ENCODE data around the gene FCHSD2. TPM values are rescaled to one million over a fixed set of nuclear protein-coding genes. Genes with fewer than 3 reads are reported as not detected.
"Not testable (repeated sequence)": the region's sequence is repeated elsewhere in the genome, so short reads cannot be mapped to it uniquely, and the experiment has no call there.

FCHSD2 gene
- total and polyA plus RNA-seq, 2 donors (not counting 1 experiment from before 2014, with no cell fraction given) = 113 to 189 TPM

DNA sequence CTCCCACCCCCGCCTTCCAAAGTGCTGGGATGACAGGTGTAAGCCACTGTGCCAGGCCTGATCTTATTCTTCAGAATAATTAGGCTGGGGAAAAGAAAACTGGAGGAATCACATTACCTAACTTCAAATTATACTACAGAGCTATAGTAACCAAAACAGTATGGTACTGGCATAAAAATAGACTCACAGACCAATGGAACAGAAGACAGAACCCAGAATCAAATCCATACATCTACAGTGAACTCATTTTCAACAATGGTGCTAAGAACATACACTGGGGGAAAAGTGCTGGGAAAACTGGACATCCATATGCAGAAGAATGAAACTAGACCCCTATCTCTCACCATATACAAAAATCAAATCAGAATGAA, 165.6 kb downstream of the FCHSD2 start:
- DNase-seq; intact Hi-C loops (cut with micrococcal nuclease); H4K20me1 ChIP-seq (ENCODE audit: control insufficient read depth, insufficient read depth, low read length, poor library complexity, severe bottlenecking); H2AFZ ChIP-seq (ENCODE audit: insufficient read depth, low read depth, low read length, poor library complexity, severe bottlenecking); POLR2A ChIA-PET; H3K4me2 ChIP-seq (replicated peaks; ENCODE audit: low read depth, low read length, poor library complexity, severe bottlenecking); H3K9me3 ChIP-seq (ENCODE audit: control extremely low read depth in 1 of 3, control insufficient read depth in 2 of 3, insufficient read depth in 1 of 3, low read length in 2 of 3); H3K9ac ChIP-seq (ENCODE audit: low read length); H3K27me3 Mint-ChIP-seq; H3K27me3 ChIP-seq (replicated peaks in 1 of 4; ENCODE audit: control extremely low read depth in 1 of 4, control insufficient read depth in 3 of 4, insufficient read depth in 4 of 4, low read length in 3 of 4); ATAC-seq (ENCODE audit: low read depth); H3K4me3 Mint-ChIP-seq; H3K9me3 Mint-ChIP-seq (ENCODE audit: insufficient read depth); H3K4me3 ChIP-seq (ENCODE audit: control extremely low read depth in 1 of 5, extremely low read depth in 1 of 5, insufficient read depth in 1 of 5, low read depth in 2 of 5, low read length in 4 of 5): not testable (repeated sequence)
- peaks cover 91% of the 10 kb centered on the region for H3K79me2 ChIP-seq (ENCODE audit: control insufficient read depth, insufficient read depth, low read length)
- WGBS (ENCODE audit: insufficient coverage) = no CpG with 5 or more reads among the region's 1 CpG
- H3K4me1 ChIP-seq (ENCODE audit: control insufficient read depth in 2 of 2, insufficient read depth in 2 of 2, low read length in 2 of 2) = peaks cover 17 to 23% of the 10 kb centered on the region in 2 donors
- peaks cover 4 to 85% of the 10 kb centered on the region in 2 experiments for H3K36me3 ChIP-seq (replicated peaks in 1 of 2; ENCODE audit: control extremely low read depth in 1 of 2, control insufficient read depth in 1 of 2, extremely low read depth in 1 of 2, insufficient read depth in 2 of 2, low read length in 1 of 2)
- peak overlapping the region in 1 of 2 donors; percentile 56 for H3K27ac ChIP-seq (ENCODE audit: low read length in 2 of 2)
- Mint-ChIP-seq H3K27ac (peak overlapping the region; percentile 59), H3K4me1 (peaks cover 64% of the 10 kb centered on the region)
- CTCF ChIA-PET = interaction anchor here (0.9 kb wide), 1 partner anchor 163 kb away, joined by 3 read pairs; no protein-coding TSS in a partner anchor

- Histone ChIP-seq H3K4me2 (replicated peaks; ENCODE audit: low read depth, low read length, poor library complexity, severe bottlenecking) (no peak overlapping the region), H3K79me2 (ENCODE audit: control insufficient read depth, insufficient read depth, low read length) (peaks cover 93% of the 10 kb centered on the region), H3K9ac (ENCODE audit: low read length) (no peak overlapping the region), H3K27ac (ENCODE audit: low read length in 2 of 2) (peak overlapping the region in 1 of 2 donors; percentile 56), H2AFZ (ENCODE audit: insufficient read depth, low read depth, low read length, poor library complexity, severe bottlenecking) (no peak overlapping the region), H3K9me3 (ENCODE audit: control extremely low read depth in 1 of 3, control insufficient read depth in 2 of 3, insufficient read depth in 1 of 3, low read length in 2 of 3) (peaks cover 0 to 10% (median 8%) of the 10 kb centered on the region in 3 donors), H3K36me3 (replicated peaks in 1 of 2; ENCODE audit: control extremely low read depth in 1 of 2, control insufficient read depth in 1 of 2, extremely low read depth in 1 of 2, insufficient read depth in 2 of 2, low read length in 1 of 2) (peaks cover 4 to 84% of the 10 kb centered on the region in 2 experiments), H4K20me1 (ENCODE audit: control insufficient read depth, insufficient read depth, low read length, poor library complexity, severe bottlenecking) (no peaks in the 10 kb centered on the region), H3K27me3 (replicated peaks in 1 of 4; ENCODE audit: control extremely low read depth in 1 of 4, control insufficient read depth in 3 of 4, insufficient read depth in 4 of 4, low read length in 3 of 4) (no peaks in the 10 kb centered on the region), H3K4me3 (ENCODE audit: control extremely low read depth in 1 of 5, extremely low read depth in 1 of 5, insufficient read depth in 1 of 5, low read depth in 2 of 5, low read length in 4 of 5) (no peak overlapping the region), H3K4me1 (ENCODE audit: control insufficient read depth in 2 of 2, insufficient read depth in 2 of 2, low read length in 2 of 2) (peaks cover 17 to 20% of the 10 kb centered on the region in 2 donors)
- Mint-ChIP-seq H3K4me1 (peaks cover 64% of the 10 kb centered on the region), H3K9me3 (ENCODE audit: insufficient read depth) (peaks cover 5% of the 10 kb centered on the region), H3K27ac (no peak overlapping the region), H3K27me3 (no peaks in the 10 kb centered on the region), H3K4me3 (no peak overlapping the region)
- TF ChIP-seq CTCF (IDR thresholded peaks at IDR 0.05) (no peak), EZH2 (IDR thresholded peaks at IDR 0.05; ENCODE audit: borderline replicate concordance, insufficient read depth, low read depth, low read length, poor library complexity, severe bottlenecking) (no peak)
- intact Hi-C loops (cut with micrococcal nuclease) = no loop called here
- ATAC-seq (ENCODE audit: low read depth) (no peak), DNase-seq (no peak)
- 60% methylated on average over 1 of the region's 3 CpGs for WGBS (ENCODE audit: insufficient coverage)
- ChIA-PET CTCF (interaction anchor here (0.8 to 0.9 kb wide), 2 partner anchors 52 to 164 kb away, joined by 3 read pairs; no protein-coding TSS in a partner anchor), POLR2A (no interaction called here)
Observed at GRCh38 chr11:72975778-72976521, 166.2 kb downstream of the FCHSD2 start.

All from B cell (primary cell).